Stimulated activated CD4-positive, alpha-beta T cell treated with anti-CD3 and anti-CD28 coated beads, Interleukin-2, amount 100 ng/mL, for 48 hours (primary cell): ENCODE measurements around the gene UPK3A.
"Not testable (repeated sequence)": the region's sequence is repeated elsewhere in the genome, so short reads cannot be mapped to it uniquely, and the experiment has no call there.

Source experiments
- DNase-seq, 2 donors: peaks; one replicate each; pipeline ENCODE4 v3.0.0-alpha.2; 2020

Gene UPK3A

GRCh38 chr22:45285263-45286058 is 712 bp downstream of the UPK3A start:
- DNase-seq, result no peak

DNA sequence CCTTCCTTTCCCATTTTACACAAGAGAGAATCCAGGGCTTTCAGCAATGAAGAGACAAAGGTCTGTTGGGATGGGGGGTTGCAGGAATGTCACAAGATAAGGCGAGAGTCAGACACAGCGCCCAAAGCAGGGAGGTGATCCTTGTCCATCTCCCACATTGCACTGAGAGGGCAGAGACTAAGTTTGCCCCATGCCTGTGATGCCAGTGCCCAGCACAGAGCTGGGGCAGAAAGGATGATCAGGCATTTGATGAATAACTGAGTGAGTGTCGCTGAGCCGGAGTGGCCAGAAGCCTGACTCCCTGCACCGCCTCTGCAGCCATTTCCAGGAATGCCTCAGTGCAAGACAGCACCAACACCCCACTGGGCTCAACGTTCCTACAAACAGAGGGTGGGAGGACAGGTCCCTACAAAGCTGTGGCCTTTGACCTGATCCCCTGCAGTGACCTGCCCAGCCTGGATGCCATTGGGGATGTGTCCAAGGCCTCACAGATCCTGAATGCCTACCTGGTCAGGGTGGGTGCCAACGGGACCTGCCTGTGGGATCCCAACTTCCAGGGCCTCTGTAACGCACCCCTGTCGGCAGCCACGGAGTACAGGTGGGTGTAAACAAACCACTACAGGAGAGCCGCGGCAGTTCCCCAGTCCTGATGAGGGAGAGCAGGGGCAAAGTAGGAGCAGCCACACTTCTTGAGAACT is 2.3 kb downstream of the UPK3A start:
- no peak for DNase-seq

DNA sequence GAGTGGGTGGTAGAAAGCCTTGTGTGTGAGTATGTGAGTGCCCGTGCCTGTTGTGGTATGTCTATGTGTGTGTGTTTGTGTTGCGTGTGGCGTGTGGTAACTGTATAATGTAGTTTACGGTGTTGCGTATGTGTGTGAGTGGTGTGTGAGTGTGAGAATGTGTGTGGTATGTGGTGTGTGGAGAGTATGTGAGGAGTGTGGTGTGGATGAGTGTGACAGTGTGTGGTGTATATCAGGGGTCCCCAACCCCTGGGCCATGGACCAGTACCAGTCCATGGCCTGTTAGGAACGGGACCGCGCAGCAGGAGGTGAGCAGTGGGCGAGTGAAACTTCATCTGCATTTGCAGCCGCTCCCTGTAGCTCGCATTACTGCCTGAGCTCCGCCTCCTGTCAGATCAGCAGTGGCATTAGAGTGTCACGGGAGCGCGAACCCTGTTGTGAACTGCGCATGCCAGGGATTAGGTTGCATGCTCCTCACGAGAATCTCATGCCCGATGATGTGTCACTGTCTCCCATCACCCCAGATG is 5.7 kb downstream of the UPK3A start:
- DNase-seq, result no peak

GRCh38 chr22:45291061-45291930 is 6.5 kb downstream of the UPK3A start:
- DNase-seq, result no peak

- DNase-seq, result no peak
Measured at GRCh38 chr22:45291931-45292290, 7.2 kb downstream of the UPK3A start.

GRCh38 chr22:45292731-45293442 is 8.1 kb downstream of the UPK3A start:
- DNase-seq, result no peak

- no peak for DNase-seq
Measured at GRCh38 chr22:45294030-45294429, 9.3 kb downstream of the UPK3A start.

GRCh38 chr22:45295004-45295403 is 10.3 kb downstream of the UPK3A start:
- DNase-seq, result not testable (repeated sequence)

GRCh38 chr22:45295492-45295891 is 10.7 kb downstream of the UPK3A start:
- no peak for DNase-seq

- DNase-seq, result no peak
Measured at GRCh38 chr22:45296628-45297297, 12.0 kb downstream of the UPK3A start.

GRCh38 chr22:45298934-45299505 is 14.3 kb downstream of the UPK3A start:
- no peak for DNase-seq

DNA sequence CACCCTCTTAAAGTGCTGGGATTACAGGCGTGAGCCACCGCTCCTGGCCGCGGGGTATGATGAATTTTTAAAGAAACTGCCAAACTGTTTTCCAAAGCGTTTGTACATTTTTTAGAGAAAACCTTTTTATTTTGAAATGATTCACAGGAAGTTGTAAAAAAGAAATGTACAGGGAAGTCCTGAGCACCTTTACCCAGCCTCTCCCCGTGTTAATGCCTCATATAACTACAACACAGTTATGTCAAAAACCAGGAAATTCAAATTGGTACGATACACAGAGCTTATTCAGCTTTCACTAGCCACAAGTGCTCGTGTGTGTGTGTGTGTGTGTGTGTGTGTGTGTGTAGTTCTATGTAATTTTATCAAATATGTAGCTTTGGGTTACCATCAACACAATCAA is 18.0 kb downstream of the UPK3A start:
- DNase-seq, result no peak

DNA sequence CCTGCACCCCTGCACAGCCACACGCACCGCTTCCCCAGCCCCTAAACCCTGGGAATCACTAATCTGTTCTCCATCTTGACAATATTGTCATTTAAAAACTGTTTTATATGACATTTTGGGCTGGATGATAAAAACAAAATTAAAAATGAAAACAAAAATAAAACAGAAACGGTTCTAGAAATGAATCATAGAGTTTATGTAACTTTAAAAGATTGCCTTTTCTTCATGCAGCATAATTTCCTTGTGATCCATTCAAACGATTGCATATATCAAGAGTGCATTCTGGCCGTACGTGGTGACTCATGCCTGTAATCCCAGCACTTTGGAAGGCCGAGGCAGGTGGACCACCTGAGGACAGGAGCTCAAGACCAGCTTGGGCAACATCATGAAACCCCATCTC is 18.4 kb downstream of the UPK3A start:
- no peak for DNase-seq

DNA sequence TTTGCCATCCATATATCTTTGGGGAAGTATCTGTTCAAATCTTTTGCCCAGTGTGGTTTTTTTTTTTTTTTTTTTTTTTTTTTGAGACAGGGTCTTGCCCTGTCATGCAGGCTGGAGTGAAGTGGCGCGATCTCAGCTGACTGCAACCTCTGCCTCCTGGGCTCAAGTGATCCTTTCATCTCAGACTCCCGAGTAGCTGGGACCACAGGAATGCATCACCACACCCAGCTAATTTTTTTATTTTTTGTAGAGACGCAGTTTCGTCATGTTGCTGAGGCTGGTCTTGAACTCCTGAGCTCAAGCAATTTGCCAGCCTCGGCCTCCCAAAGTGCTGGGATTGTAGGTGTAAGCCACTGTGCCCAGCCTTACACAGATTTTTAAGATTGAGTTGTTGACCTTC is 20.2 kb downstream of the UPK3A start:
- no peak for DNase-seq

DNA sequence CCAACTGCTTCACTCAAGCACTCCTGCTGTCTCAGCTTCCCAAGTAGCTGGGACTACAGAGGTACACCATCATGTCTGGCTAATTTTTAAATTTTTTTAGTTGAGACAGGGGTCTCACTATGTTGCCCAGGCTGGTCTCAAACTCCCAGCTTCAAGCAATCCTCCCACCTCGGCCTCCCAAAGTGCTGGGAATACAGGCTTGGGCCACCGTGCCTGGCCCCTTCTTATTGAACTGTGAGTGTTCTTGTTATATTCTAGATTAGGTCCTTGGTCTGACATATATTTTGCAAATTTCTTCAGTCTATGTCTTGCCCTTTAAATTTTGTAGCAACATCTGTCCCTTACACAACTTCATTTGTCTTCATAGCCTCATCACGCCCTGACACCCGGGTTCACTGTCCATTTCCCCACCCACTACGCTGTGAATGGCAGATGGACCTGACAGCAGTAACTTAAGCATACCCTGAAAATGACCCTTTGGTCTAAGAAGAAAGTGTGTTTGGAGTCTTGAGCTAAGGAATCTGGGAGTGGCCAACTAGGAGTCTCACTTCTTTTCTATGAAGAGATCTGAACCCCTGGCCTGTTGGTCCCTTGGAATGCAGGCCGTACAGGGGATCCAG is 20.8 kb downstream of the UPK3A start:
- no peak for DNase-seq

- no peak for DNase-seq
Measured at GRCh38 chr22:45306139-45306538, 21.4 kb downstream of the UPK3A start.

- DNase-seq, result no peak
Measured at GRCh38 chr22:45308391-45308956, 23.7 kb downstream of the UPK3A start.

- DNase-seq, result peak; percentile 21 to 24
Measured at GRCh38 chr22:45308957-45309421, 24.2 kb downstream of the UPK3A start.

- peak; percentile 99 to 100 for DNase-seq
Measured at GRCh38 chr22:45309422-45310227, 24.9 kb downstream of the UPK3A start, which contains the start of gene FAM118A. Gene FAM118A (plus strand): TSS chr22:45309934. CDS start chr22:45322380, 12,446 bp downstream.
